ENCODE results near the gene LDHAL6A. TPM values are rescaled to one million over a fixed set of nuclear protein-coding genes. Genes with fewer than 3 reads are reported as not detected.

Gene LDHAL6A
- total RNA-seq, 2 donors from 2014 or later, result not detected

Other genes starting within 250 kb of the LDHAL6A start
- gene SAA4, start 219.1 kb upstream of the LDHAL6A start, total RNA-seq, result under 1 TPM in 1 of 2 donors, not detected in 1; 0.38 TPM
- gene SAA2, start 207.2 kb upstream of the LDHAL6A start, total RNA-seq, result 10 to 100 TPM; 41.4 to 57.1 TPM
- 100 to 1,000 TPM; 209 to 324 TPM for gene SAA1, start 189.6 kb upstream of the LDHAL6A start, total RNA-seq
- 10 to 100 TPM; 12.8 to 16.4 TPM for gene HPS5, start 133.7 kb upstream of the LDHAL6A start, total RNA-seq
- 10 to 100 TPM; 38.6 to 39.1 TPM for gene GTF2H1, start 133.3 kb upstream of the LDHAL6A start, total RNA-seq
- 100 to 1,000 TPM; 623 to 777 TPM for gene LDHA, start 61.3 kb upstream of the LDHAL6A start, total RNA-seq
- not detected for gene LDHC, start 43.5 kb upstream of the LDHAL6A start, total RNA-seq
- 10 to 100 TPM; 43.9 to 44.2 TPM for gene TSG101, start 71.1 kb downstream of the LDHAL6A start, total RNA-seq
- gene UEVLD, start 132.9 kb downstream of the LDHAL6A start, total RNA-seq, result 10 to 100 TPM; 24.9 to 26.8 TPM
- 1 to 10 TPM; 1.4 to 2.1 TPM for gene MISFA, start 143.9 kb downstream of the LDHAL6A start, total RNA-seq
- 10 to 100 TPM; 12.1 to 20.2 TPM for gene SPTY2D1, start 178.5 kb downstream of the LDHAL6A start, total RNA-seq
- 1 to 10 TPM; 2.2 to 4.0 TPM for gene TMEM86A, start 242.9 kb downstream of the LDHAL6A start, total RNA-seq